Measurements from ENCODE around the gene PTX4. TPM values are rescaled to one million over a fixed set of nuclear protein-coding genes. Genes with fewer than 3 reads are reported as not detected.

The PTX4 gene
- total and polyA plus RNA-seq, 2 donors from 2014 or later, result not detected

GRCh38 chr16:1491327-1491726, 2.6 kb upstream of the PTX4 start:
- no peak for TF ChIP-seq CTCF (IDR thresholded peaks at IDR 0.05; ENCODE audit: borderline replicate concordance, extremely low read depth, insufficient read depth)
- FAIRE-seq (no peak), DNase-seq (no peak)
- H3K9ac ChIP-seq (ENCODE audit: low read length in 3 of 3), result no peak overlapping the region
- H3K27me3 ChIP-seq (ENCODE audit: control insufficient read depth, insufficient read depth, low read length), result no peaks in the 10 kb centered on the region
- peaks cover 0 to 18% (median 3%) of the 10 kb centered on the region in 3 donors for H3K4me1 ChIP-seq (ENCODE audit: control insufficient read depth in 2 of 3, insufficient read depth in 2 of 3, low read depth in 1 of 3, low read length in 3 of 3)
- no peaks in the 10 kb centered on the region for H3K36me3 ChIP-seq (ENCODE audit: control insufficient read depth in 2 of 3, insufficient read depth in 3 of 3, low read length in 3 of 3)
- intact Hi-C loops (cut with DNase I), result no loop called here
- H3K27ac ChIP-seq (ENCODE audit: low read depth in 2 of 2, low read length in 2 of 2), result no peak overlapping the region
- no peaks in the 10 kb centered on the region for H3K9me3 ChIP-seq (ENCODE audit: control insufficient read depth in 2 of 3, insufficient read depth in 1 of 3, low read length in 3 of 3)
- no peak overlapping the region for H3K4me3 ChIP-seq (ENCODE audit: low read length in 3 of 3)

GRCh38 chr16:1489077-1489476, 333 bp upstream of the PTX4 start:
- no peak overlapping the region for H3K27ac ChIP-seq (ENCODE audit: low read depth in 2 of 2, low read length in 2 of 2)
- H3K9ac ChIP-seq (ENCODE audit: low read length in 3 of 3), result no peak overlapping the region
- peaks cover 0 to 10% (median 3%) of the 10 kb centered on the region in 3 donors for H3K4me1 ChIP-seq (ENCODE audit: control insufficient read depth in 2 of 3, insufficient read depth in 2 of 3, low read depth in 1 of 3, low read length in 3 of 3)
- H3K36me3 ChIP-seq (ENCODE audit: control insufficient read depth in 2 of 3, insufficient read depth in 3 of 3, low read length in 3 of 3), result no peaks in the 10 kb centered on the region
- intact Hi-C loops (cut with DNase I), result no loop called here
- H3K27me3 ChIP-seq (ENCODE audit: control insufficient read depth, insufficient read depth, low read length), result no peaks in the 10 kb centered on the region
- no peak for TF ChIP-seq CTCF (IDR thresholded peaks at IDR 0.05; ENCODE audit: borderline replicate concordance, extremely low read depth, insufficient read depth)
- DNase-seq (no peak), FAIRE-seq (no peak)
- H3K9me3 ChIP-seq (ENCODE audit: control insufficient read depth in 2 of 3, insufficient read depth in 1 of 3, low read length in 3 of 3), result no peaks in the 10 kb centered on the region
- no peak overlapping the region for H3K4me3 ChIP-seq (ENCODE audit: low read length in 3 of 3)

- Histone ChIP-seq H3K36me3 (ENCODE audit: control insufficient read depth in 2 of 3, insufficient read depth in 3 of 3, low read length in 3 of 3) (no peaks in the 10 kb centered on the region), H3K9me3 (ENCODE audit: control insufficient read depth in 2 of 3, insufficient read depth in 1 of 3, low read length in 3 of 3) (no peaks in the 10 kb centered on the region), H3K9ac (ENCODE audit: low read length in 3 of 3) (no peak overlapping the region), H3K27me3 (ENCODE audit: control insufficient read depth, insufficient read depth, low read length) (no peaks in the 10 kb centered on the region), H3K27ac (ENCODE audit: low read depth in 2 of 2, low read length in 2 of 2) (no peak overlapping the region), H3K4me1 (ENCODE audit: control insufficient read depth in 2 of 3, insufficient read depth in 2 of 3, low read depth in 1 of 3, low read length in 3 of 3) (peaks cover 0 to 7% (median 3%) of the 10 kb centered on the region in 3 donors), H3K4me3 (ENCODE audit: low read length in 3 of 3) (no peak overlapping the region)
- FAIRE-seq (no peak), DNase-seq (peak in 1 of 5 donors; percentile 59)
- intact Hi-C loops (cut with DNase I), result no loop called here
- no peak for TF ChIP-seq CTCF (IDR thresholded peaks at IDR 0.05; ENCODE audit: borderline replicate concordance, extremely low read depth, insufficient read depth)
These were observed 616 bp downstream of the PTX4 start for GRCh38 chr16:1488054-1488601.

Data from kidney (tissue), 14 donors.